Keratinocyte (primary cell): ENCODE results near the gene MEIS2. TPM values are rescaled to one million over a fixed set of nuclear protein-coding genes. Genes with fewer than 3 reads are reported as not detected.

Source experiments
- DNase-seq: peaks from one replicate; pipeline ENCODE4 v3.0.0-alpha.2; 2011; ENCODE audit warnings: low read depth, missing footprints, low spot score
- FAIRE-seq: peaks from 2 replicates; lab custom pipeline; 2011; peaks lifted over from hg19 to GRCh38; lab: Jason Lieb, UNC
- H2AFZ ChIP-seq: 2 replicates; pipeline ENCODE4 v1.6.0; 2012; ENCODE audit warnings: low read length, control low read depth, inconsistent platforms; ENCODE audit not compliant: control insufficient read depth
- H3K27ac ChIP-seq: 2 replicates; pipeline ENCODE4 v1.5.1; 2011; ENCODE audit warnings: low read length; ENCODE audit not compliant: control insufficient read depth, insufficient read depth
- H3K27me3 ChIP-seq: 3 replicates; pipeline ENCODE4 v1.6.0; 2011; ENCODE audit warnings: low read length; ENCODE audit not compliant: control insufficient read depth, insufficient read depth; ENCODE audit errors: extremely low read depth
- H3K36me3 ChIP-seq, 2 experiments: 2 replicates in 1 of 2; 3 replicates in 1 of 2; pipeline ENCODE4 v1.5.1; 2011; ENCODE audit warnings: low read length in 2 of 2, mild to moderate bottlenecking in 1 of 2; ENCODE audit not compliant: control insufficient read depth in 2 of 2, insufficient read depth in 2 of 2; ENCODE audit errors: extremely low read depth in 1 of 2
- H3K4me1 ChIP-seq: 3 replicates; pipeline ENCODE4 v1.5.1; 2011; ENCODE audit warnings: low read length; ENCODE audit not compliant: control insufficient read depth, insufficient read depth; ENCODE audit errors: extremely low read depth
- H3K4me2 ChIP-seq: 3 replicates; pipeline ENCODE4 v1.6.0; 2011; ENCODE audit warnings: low read depth, low read length; ENCODE audit not compliant: control insufficient read depth, insufficient read depth; ENCODE audit errors: extremely low read depth
- H3K4me3 ChIP-seq, 3 experiments: fragments of 200-600 bp in 1 of 3; sonication (generic) in 1 of 3; 2 replicates in 2 of 3; 3 replicates in 1 of 3; pipeline ENCODE4 v1.5.1; 2011 to 2016; ENCODE audit warnings: low read length in 3 of 3, mild to moderate bottlenecking in 3 of 3, control low read depth in 2 of 3, inconsistent platforms in 1 of 3, low read depth in 1 of 3, mixed read lengths in 1 of 3, mixed run types in 1 of 3, moderate library complexity in 1 of 3; ENCODE audit not compliant: control insufficient read depth in 2 of 3, insufficient read depth in 2 of 3; ENCODE audit errors: extremely low read depth in 1 of 3
- H3K79me2 ChIP-seq: 2 replicates; pipeline ENCODE4 v1.6.0; 2012; ENCODE audit warnings: low read length; ENCODE audit not compliant: control insufficient read depth, insufficient read depth
- H3K9ac ChIP-seq: 3 replicates; pipeline ENCODE4 v1.6.0; 2011; ENCODE audit warnings: low read length; ENCODE audit not compliant: control insufficient read depth, insufficient read depth; ENCODE audit errors: extremely low read depth
- H3K9me1 ChIP-seq: 3 replicates; pipeline ENCODE4 v1.6.0; 2011; ENCODE audit warnings: low read length; ENCODE audit not compliant: control insufficient read depth, insufficient read depth; ENCODE audit errors: extremely low read depth
- H3K9me3 ChIP-seq: 2 replicates; pipeline ENCODE4 v1.5.1; 2012; ENCODE audit warnings: low read depth, low read length; ENCODE audit not compliant: control insufficient read depth
- H4K20me1 ChIP-seq: 3 replicates; pipeline ENCODE4 v1.6.0; 2011; ENCODE audit warnings: low read length; ENCODE audit not compliant: control insufficient read depth, insufficient read depth; ENCODE audit errors: extremely low read depth
- CTCF ChIP-seq, 3 experiments: IDR thresholded peaks in 1 of 3; conservative IDR thresholded peaks in 1 of 3; optimal IDR thresholded peaks in 1 of 3; 2 replicates in 2 of 3; 3 replicates in 1 of 3; pipeline versions ENCODE3 to v1.5.1; 2011; ENCODE audit warnings: low read length in 3 of 3, mild to moderate bottlenecking in 3 of 3, moderate library complexity in 2 of 3, control low read depth in 1 of 3, inconsistent platforms in 1 of 3; ENCODE audit not compliant: insufficient read depth in 2 of 3; ENCODE audit errors: extremely low read depth in 1 of 3
- EZH2 ChIP-seq: IDR thresholded peaks from one replicate; pipeline ENCODE4 v1.6.1; 2012; ENCODE audit warnings: inconsistent platforms, mild to moderate bottlenecking, low read length, moderate library complexity
- dilution Hi-C: fragments of 300-500 bp; cut with MboI; formaldehyde crosslinking; loops from one replicate; pipeline ENCODE4 v1.7.0; 2020; ENCODE audit warnings: low sequenced_read_pairs; ENCODE audit not compliant: extremely low pct_ligation_motif_present
- polyA plus RNA-seq, 5 experiments: library from polyadenylated mRNA; depleted of rRNA in 3 of 5; stranded (reverse) in 3 of 5; stranded (forward) in 1 of 5; unstranded in 1 of 5; fragments of >200 nt; gene quantifications; 1 replicate in 1 of 5; 2 replicates in 3 of 5; 3 replicates in 1 of 5; pipeline versions ENCODE4 v1.2.1 to v1.2.3, GENCODE V29; 2011 to 2012; ENCODE audit warnings: missing spikeins in 2 of 5, low read depth in 1 of 5, low replicate concordance in 1 of 5

The MEIS2 gene
- polyA plus RNA-seq, 1 donor (not counting 4 experiments of a cell fraction or from before 2014, with no cell fraction given): 11.4 TPM

- Histone ChIP-seq H3K9me3 (no peaks in the 10 kb centered on the region), H3K4me3 (peak overlapping the region in 2 of 3 experiments; percentile 64 to 73), H3K4me2 (peak overlapping the region; percentile 91), H3K27me3 (peaks cover 33% of the 10 kb centered on the region), H3K9ac (no peak overlapping the region), H3K27ac (no peak overlapping the region), H3K36me3 (no peaks in the 10 kb centered on the region), H3K9me1 (no peaks in the 10 kb centered on the region), H4K20me1 (no peaks in the 10 kb centered on the region), H2AFZ (no peak overlapping the region), H3K4me1 (peaks cover 10% of the 10 kb centered on the region), H3K79me2 (no peaks in the 10 kb centered on the region)
- dilution Hi-C loops: no loop called here
- FAIRE-seq (no peak), DNase-seq (no peak)
- no peak for TF ChIP-seq EZH2
These were observed 212.0 kb downstream of the MEIS2 start for GRCh38 chr15:36888011-36888992.

DNA sequence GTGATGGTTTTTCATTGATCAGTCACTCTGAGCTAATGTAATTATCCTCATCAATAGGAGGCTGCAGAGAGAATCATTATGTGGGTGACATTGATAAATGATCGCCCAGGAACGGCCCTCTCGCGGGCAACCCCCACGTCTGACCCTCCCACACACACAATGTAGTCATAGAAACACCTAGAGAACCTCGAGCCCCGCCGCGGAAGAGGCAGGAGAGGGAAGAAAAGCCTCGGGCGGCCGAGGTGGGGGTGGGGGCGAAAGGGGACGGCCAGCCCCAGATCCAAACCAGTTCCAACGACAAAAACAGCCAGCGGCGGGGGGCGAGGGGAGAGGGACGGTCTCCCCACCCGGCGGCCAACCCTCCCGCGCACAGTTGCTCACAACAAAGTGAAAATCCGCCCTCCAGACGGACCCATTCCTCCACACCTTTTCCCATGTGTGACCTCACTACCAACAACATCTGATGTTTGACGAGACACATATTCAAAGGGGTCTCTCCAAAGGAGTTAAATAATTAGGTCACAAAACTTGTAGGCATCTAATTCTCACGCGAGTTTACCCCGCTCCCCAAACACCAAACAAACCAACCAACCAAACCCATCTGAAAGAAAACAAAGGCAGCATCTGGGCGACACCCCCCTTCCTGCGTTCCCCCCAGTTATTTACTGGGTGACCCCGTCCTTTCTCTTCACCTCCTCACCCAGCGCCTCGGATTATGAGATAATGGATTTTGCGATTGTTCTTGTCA is 213.0 kb downstream of the MEIS2 start:
- no peak overlapping the region for H3K27ac ChIP-seq
- peak overlapping the region; percentile 91 for H3K4me2 ChIP-seq
- DNase-seq: no peak
- dilution Hi-C loops: no loop called here
- peaks cover 16% of the 10 kb centered on the region for H3K4me1 ChIP-seq
- no peaks in the 10 kb centered on the region for H3K36me3 ChIP-seq
- H2AFZ ChIP-seq: peak overlapping the region; percentile 42
- H4K20me1 ChIP-seq: no peaks in the 10 kb centered on the region
- no peaks in the 10 kb centered on the region for H3K9me3 ChIP-seq
- no peaks in the 10 kb centered on the region for H3K9me1 ChIP-seq
- H3K4me3 ChIP-seq: peak overlapping the region; percentile 25 to 73 (median 64)
- FAIRE-seq: no peak
- peak overlapping the region; percentile 33 for H3K9ac ChIP-seq
- peaks cover 42% of the 10 kb centered on the region for H3K27me3 ChIP-seq
- no peak for TF ChIP-seq CTCF (optimal IDR thresholded peaks at IDR 0.05 in 1 of 3, IDR thresholded peaks at IDR 0.05 in 1 of 3, conservative IDR thresholded peaks at IDR 0.05 in 1 of 3; ENCODE audit: extremely low read depth in 1 of 3, insufficient read depth in 2 of 3, low read length in 3 of 3)
- TF ChIP-seq EZH2: no peak
- H3K79me2 ChIP-seq: no peaks in the 10 kb centered on the region
